Fibroblast of peridontal ligament (primary cell): ENCODE results near the gene HDHD2.
"Not testable (repeated sequence)": the region's sequence is repeated elsewhere in the genome, so short reads cannot be mapped to it uniquely, and the experiment has no call there.

ENCODE experiments used
- DNase-seq: peaks from one replicate; pipeline ENCODE4 v3.0.0-alpha.2; 2010; ENCODE audit errors: extremely low read depth

Gene HDHD2

GRCh38 chr18:47150029-47150823 lies at the start of gene HDHD2:
Gene HDHD2 (minus strand): TSS chr18:47150500. CDS start chr18:47136439, 14,061 bp downstream.
- DNase-seq: peak; percentile 70

- DNase-seq: not testable (repeated sequence)
Measured at GRCh38 chr18:47195961-47196360, 45.7 kb upstream of the HDHD2 start.

- DNase-seq: peak; percentile 5
Measured at GRCh38 chr18:47191961-47192360, 41.7 kb upstream of the HDHD2 start.

- DNase-seq: no peak
Measured at GRCh38 chr18:47187721-47188120, 37.4 kb upstream of the HDHD2 start.

GRCh38 chr18:47184419-47185050 lies 34.2 kb upstream of the HDHD2 start:
- peak; percentile 33 for DNase-seq

GRCh38 chr18:47182156-47182555 lies 31.9 kb upstream of the HDHD2 start:
- DNase-seq: not testable (repeated sequence)

- no peak for DNase-seq
Measured at GRCh38 chr18:47180765-47181164, 30.5 kb upstream of the HDHD2 start.

GRCh38 chr18:47179520-47179919 lies 29.2 kb upstream of the HDHD2 start:
- no peak for DNase-seq

- peak; percentile 88 for DNase-seq
Measured at GRCh38 chr18:47175898-47176575, 25.7 kb upstream of the HDHD2 start, which contains the start of gene IER3IP1. Gene IER3IP1 (minus strand): TSS chr18:47176364. CDS start chr18:47176277, 87 bp downstream.

- DNase-seq: peak; percentile 18
Measured at GRCh38 chr18:47175283-47175897, 25.1 kb upstream of the HDHD2 start.

GRCh38 chr18:47174545-47175116 lies 24.3 kb upstream of the HDHD2 start:
- DNase-seq: no peak

- no peak for DNase-seq
Measured at GRCh38 chr18:47172476-47172875, 22.2 kb upstream of the HDHD2 start.

- DNase-seq: no peak
Measured at GRCh38 chr18:47168913-47169312, 18.6 kb upstream of the HDHD2 start.

GRCh38 chr18:47168509-47168908 lies 18.2 kb upstream of the HDHD2 start:
- DNase-seq: no peak

GRCh38 chr18:47166294-47166693 lies 16.0 kb upstream of the HDHD2 start:
- DNase-seq: no peak

GRCh38 chr18:47163241-47163640 lies 12.9 kb upstream of the HDHD2 start:
- peak; percentile 69 for DNase-seq

GRCh38 chr18:47160256-47160655 lies 10.0 kb upstream of the HDHD2 start:
- DNase-seq: no peak

- not testable (repeated sequence) for DNase-seq
Measured at GRCh38 chr18:47158404-47158803, 8.1 kb upstream of the HDHD2 start.

GRCh38 chr18:47151439-47151838 lies 1.1 kb upstream of the HDHD2 start:
- DNase-seq: no peak

- DNase-seq: no peak
Measured at GRCh38 chr18:47150824-47151366, 595 bp upstream of the HDHD2 start.

GRCh38 chr18:47149457-47150028 lies 757 bp downstream of the HDHD2 start:
- peak; percentile 6 for DNase-seq
